NCI-H226 (cell line): Measurements from ENCODE around the gene ACTR3.
"Not testable (repeated sequence)": the region's sequence is repeated elsewhere in the genome, so short reads cannot be mapped to it uniquely, and the experiment has no call there.

ENCODE experiments used
- DNase-seq: peaks from one replicate; pipeline ENCODE4 v3.0.0-alpha.2; 2015

The ACTR3 gene

DNA sequence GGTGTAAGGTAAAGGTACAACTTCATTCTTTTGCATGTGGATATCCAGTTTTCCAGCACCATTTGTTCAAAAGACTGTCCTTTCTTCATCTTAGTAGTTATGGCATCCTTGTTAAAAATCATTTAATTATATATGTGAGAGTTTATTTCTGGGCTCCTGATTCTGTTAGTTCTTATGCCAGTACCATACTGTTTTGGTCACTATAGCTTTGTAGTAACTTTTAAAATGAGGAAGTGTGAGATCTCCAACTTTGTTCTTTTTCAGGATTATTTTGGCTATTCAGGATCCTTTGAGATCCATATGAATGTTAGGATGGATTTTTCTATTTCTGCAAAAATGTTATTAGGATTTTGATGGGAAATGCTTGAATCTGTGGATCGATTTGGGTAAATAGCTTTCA, 16.8 kb downstream of the ACTR3 start:
- no peak for DNase-seq

DNA sequence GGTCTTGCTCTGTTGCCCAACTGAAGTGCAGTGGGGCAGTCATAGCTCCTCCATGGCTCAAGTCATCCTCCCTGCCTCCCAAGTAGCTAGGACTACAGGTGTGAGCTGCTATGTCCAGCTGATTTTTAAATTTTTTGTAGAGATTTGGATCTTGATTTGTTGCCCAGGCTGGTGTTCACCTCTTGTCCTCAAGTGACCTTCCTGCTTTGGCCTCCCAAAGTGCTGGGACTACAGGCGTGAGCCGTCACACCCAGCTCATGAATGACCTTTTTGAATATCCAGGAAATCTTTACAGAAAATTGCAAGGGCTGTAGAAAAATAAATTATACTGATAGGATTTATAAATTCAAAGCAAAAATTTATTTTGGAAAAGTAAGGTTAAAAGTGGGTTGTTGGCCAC, 17.4 kb downstream of the ACTR3 start:
- DNase-seq: no peak

DNA sequence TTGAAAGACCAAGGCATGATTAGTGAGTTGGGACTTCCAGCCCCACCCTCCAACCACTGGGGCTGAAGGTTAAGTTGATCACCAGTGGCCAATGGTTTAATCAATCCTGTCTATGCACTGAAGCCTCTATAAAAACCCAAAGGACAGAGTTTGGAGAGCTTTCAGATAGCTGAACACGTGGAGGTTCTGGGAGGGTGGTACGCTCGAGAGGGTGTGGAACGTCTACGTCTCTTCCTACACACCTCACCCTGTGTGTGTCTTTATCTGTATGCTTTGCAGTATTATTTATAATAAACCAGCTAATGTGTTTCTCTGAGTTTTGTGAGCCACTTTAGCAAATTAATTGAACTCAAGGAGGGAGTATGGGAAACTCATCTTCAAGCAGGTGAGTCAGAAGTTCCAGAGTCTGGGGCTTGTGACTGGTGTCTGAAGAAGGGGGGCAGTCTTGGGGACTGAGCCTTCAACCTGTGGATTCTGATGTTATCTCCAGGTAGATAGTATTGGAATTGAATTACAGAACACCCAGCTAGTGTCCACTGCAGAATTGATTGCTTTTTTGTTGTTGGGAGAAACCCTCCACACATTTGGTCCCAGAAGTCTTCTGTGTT, 20.3 kb downstream of the ACTR3 start:
- no peak for DNase-seq

DNA sequence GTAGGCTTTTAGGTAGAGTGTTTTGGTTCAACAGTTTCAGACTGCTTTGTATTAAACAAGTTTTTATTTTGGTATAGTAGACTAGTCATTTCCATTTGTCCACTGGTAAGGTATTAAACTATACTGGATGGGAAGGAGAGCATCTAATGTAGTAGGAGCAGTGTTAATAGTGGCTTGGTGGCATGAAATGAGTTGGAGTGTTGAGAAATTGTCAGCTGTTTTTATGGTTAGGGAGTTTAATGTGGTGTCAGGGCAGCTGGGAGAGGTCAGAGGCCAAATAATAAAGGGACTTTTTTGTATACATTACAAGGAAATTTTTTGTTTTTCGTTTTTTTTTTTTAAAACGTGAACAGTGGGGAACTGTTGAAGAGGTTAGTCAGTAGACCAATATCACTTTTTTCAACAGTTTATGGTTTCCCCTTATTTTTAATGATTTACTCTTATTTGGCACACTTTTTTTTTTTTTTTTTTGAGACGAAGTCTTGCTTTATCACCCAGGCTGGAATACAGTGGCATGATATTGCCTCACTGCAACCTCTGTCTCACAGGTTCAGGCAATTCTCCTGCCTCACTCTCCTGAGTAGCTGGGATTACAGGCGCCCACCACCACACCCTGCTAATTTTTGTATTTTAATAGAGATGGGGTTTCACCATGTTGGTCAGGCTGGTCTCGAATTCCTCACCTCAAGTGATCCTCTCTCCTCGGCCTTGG, 21.2 kb downstream of the ACTR3 start:
- no peak for DNase-seq

DNA sequence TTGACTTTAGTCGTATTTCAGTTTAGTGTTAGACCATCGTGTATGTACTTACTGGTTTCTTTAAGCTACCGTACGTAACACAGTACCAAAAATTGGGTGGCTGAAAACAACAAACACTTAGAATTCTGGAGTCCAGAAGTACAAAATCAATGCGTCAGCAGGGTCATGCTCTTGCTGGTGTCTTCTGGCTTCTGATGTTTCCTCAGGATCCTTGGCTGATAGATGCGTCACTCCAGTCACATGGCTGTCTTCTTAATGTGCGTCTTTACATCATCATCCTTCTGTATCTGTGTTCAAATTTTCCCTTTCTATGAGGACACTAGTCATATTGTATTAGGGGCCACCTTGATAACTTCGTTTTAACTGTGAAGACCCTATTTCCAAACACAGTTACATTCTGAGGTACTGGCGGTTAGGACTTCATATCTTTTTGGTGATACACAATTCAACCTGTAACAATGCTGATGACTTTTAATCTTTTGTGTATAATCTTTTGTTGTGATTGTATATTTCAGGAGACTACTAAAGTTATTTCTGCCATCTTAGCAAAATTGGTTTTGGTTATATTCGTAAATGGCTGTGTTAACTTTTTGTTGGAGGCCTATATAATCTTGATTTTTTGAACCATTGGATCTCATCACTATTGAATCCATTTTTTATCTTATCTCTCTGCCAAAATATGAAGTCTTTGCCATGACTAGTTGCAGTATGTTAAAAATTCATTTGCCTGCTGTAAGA, 25.4 kb downstream of the ACTR3 start:
- no peak for DNase-seq

DNA sequence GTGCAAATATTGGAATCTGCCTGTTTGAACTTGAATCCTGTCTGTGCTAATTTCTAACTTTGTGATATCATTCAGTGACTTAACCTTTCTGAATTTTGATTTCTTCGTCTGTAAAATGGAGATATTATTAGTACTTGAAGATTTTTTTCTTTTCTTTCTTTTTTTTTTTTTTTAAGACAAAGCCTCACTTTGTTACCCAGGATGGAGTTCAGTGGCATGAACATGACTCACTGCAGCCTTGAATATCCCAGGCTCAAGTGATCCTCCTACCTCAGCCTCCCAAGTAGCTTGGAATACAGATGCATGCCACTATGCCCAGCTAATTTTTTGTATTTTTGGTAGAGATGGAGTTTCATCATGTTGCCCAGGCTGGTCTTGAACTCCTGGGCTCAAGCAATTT, 28.3 kb downstream of the ACTR3 start:
- DNase-seq: no peak

DNA sequence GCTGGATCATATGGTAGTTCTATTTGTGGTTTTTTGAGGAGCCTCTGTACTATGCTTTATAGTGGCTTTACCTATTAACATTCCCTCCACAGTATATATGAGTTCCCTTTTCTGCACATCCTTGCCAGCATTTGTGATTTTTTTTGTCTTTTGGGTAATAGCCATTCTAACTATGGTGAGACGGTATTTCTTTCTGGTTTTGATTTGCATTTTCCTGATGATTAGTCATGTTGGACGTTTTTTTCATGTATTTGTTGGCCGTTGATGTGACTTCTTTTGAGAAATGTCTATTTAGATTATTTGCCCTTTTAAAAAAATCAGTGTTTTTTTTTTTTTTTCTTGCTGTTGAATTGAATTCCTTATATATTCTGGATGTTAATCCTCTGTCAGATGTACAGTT, 31.1 kb downstream of the ACTR3 start:
- DNase-seq: no peak

DNA sequence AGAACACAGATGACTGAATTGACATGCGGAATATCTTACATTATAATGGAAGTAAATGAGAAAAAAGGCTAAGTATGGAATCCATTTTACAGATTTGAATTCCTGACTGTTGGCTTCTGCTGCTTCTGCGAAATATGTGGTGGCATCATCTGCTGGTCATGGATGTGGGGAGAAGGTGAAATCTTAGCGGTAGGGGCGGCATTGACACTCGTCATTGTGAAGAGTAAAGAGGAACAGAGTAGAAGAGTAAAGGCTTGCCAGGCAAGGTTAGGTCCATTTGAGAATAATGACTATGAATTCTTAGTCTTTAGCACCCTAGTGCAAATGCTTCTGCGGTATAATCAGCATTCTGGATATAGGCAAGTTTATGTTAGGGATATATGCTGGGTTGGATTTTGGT, 32.4 kb downstream of the ACTR3 start:
- no peak for DNase-seq

DNA sequence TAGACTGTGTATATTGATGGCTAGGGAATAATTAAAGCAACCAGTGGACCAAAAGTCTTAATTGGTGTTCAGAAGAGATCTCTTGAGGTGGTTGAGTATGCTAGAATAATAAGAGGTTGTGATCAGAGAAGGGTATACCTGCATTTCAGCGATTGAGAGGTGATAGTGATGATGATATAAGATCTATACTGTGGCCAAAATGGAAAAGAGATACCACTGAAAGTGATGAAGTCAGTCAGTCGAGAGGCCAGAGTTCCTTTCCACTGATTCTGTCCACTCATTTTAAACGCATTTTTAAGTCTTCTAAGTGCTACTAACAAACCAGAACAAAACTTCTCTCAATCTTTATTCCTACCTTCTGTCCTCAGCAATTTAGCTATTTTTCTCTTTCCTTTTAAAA, 32.9 kb downstream of the ACTR3 start:
- no peak for DNase-seq

DNA sequence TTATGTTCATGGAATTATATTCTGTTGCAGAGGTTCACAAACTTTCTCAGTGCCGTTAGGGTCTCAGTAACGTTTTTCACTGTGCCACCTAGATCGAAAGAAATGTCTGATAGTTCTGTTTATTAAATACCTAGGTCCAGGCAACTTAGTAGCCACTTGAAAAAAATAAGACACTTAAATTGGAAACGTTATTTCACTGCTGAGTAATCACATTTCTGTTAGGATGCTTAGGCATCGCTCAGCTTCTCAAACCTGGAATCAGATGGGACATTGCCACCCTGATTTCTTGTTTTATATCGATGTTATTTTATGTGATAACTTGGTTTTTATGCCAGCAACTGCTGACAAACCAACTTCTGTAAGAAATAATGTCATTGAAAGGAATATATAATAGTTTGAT, 36.0 kb downstream of the ACTR3 start:
- no peak for DNase-seq

DNA sequence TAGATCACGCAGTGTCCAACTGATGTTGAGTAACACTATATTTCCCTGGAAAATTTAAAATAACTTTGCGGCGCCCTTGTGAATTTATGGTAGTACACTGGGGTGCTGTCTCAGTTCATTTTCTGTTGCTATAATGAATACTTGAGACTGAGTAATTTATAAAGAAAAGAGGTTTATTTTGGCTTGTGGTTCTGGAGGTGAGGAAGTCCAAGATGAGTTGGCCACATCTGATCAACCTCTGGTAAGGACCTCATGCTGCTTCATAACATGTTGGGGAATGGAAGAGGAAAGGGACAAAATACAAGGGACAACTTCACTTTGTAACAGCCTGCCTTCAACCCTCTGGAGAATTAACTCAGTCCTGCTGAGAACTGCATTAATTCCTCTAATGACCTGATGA, 36.4 kb downstream of the ACTR3 start:
- no peak for DNase-seq

DNA sequence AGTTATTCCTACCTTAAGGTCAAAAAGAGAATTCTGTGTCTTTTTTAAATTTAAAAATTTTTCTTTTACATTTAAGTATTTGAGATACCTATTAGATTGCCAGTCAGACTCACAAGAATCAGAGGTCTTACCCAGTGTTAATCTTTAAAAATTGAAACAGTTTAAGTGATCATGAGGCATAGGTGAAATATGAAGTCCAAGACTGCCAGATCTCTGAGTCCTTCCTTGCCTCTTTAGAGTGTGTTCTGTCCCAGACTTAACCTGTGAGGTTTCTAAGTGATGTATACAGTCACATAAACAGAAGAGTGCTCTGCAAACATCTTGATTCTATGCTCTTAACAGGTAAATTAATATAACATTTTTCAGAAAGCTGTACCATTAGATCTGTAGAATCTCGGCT, 40.6 kb downstream of the ACTR3 start:
- no peak for DNase-seq

DNA sequence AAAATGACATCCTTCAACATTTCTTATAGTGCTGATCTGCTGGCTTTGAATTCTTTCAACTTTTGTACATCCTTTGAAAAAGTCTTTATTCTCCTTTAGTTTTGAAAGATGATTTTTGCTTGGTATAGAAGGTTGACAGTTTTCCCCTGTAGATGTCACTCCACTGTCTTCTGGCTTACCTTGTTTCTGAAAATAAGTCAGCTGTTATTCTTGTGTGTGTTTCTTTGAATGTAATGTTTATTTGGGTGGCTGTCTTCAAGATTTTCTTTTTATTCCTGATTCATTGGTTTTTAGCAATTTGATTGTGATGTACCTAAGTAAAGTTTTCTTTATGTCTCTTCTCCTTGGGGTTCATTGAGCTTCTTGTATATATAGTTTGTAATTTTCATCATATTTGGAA, 47.6 kb downstream of the ACTR3 start:
- DNase-seq: no peak

DNA sequence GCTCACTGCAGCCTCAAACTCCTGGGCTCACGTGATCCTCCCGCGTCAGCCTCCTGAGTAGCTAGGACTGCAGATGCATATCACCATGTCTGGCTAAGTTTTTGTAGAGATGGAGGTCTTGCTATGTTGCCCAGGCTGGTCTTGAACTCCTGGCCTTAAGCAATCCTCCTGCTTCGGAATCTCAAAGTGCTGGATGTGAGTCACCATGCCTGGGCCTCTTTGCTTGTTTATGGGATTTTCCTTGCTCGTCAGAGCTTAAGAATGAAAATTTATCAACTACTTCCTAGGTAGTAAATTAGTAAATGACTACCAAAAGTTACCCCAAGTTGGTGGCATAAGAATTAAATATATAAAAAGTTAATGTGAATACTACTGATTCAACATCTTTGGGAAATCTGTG, 51.0 kb downstream of the ACTR3 start:
- DNase-seq: no peak

DNA sequence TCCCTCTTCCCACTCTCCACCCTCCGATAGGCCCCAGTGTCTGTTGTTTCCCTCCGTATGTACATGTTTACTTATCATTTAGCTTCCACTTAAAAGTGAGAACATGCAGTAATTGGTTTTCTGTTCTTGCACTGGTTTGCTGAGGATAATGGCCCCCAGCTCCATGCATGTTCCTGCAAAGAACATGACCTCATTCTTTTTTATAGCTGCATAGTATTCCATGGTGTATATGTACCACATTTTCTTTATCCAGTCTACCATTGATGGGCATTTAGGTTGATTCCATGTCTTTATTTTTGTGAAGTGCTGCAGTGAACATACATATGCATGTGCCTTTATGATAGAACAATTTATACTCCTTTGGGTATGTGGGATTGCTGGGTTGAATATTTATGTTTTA, 55.9 kb downstream of the ACTR3 start:
- DNase-seq: not testable (repeated sequence)

DNA sequence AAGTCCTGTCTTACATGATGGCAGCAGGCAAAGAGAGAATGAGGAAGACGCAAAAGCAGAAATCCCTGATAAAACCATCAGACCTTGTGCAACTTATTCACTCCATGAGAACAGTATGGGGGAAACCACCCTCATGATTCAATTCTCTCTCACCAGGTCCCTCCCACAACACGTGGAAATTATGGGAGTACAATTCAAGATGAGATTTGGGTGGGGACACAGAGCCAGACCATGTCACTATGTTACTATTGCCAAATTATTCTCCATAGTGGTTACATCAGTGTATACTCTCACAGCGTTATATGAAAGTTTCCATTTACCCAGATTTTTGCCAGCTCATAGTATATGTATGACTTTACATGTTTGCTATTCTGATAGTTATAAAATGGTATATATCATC, 61.0 kb downstream of the ACTR3 start:
- not testable (repeated sequence) for DNase-seq

DNA sequence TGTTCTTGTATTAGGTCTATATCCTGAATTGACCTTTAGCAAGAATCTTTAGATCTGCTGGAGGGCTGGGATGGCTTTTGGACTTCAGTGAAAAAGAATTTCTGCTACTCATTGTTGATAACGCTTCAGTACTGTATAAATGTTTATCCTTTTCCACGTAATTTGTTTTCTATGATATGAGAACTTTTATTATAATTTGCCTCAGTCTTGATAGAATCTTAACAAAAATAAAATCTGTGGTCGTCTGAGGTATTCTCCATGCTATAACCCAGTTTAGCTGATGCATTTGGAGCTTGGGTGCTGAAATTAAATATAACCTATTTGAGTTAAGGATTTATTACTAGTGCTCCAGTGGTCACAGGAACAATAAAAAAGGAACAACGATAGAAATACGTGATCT, 71.1 kb downstream of the ACTR3 start:
- DNase-seq: no peak

DNA sequence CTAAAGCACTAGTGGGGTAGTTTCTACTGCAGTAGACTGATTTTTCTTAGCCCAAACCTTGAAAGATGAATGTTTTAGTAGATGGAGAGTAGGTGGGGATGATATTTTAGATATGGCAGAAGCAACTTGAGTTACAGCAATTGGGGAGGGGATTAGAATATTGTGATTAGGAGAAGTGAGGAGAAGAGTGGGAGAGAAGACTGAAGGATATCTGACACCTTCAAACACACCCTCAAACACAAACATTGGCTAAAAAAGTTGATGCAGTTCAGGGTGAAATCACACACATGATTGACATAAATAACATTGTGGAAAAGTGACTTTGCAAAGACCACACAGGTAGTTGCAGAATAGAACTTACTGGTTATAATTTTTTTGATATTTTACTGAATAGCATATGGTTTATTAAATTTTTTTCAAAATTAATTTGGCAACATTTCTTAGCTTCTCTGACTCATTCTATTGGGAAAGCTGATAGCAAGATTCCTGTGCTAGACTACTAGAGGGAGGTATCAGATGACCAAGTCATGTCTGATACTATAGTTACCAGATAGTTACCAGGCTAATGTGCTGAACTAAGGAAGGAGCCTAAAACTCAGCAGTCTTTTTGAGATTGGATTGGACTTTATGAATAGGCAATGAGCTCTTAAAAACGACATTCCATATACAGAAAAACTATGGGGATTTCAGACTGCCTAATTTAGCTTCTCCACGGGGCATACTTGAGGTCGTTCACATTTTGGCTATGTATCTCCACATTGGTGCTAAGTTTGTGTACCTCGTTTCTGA, 73.0 kb downstream of the ACTR3 start:
- DNase-seq: peak; percentile 76

DNA sequence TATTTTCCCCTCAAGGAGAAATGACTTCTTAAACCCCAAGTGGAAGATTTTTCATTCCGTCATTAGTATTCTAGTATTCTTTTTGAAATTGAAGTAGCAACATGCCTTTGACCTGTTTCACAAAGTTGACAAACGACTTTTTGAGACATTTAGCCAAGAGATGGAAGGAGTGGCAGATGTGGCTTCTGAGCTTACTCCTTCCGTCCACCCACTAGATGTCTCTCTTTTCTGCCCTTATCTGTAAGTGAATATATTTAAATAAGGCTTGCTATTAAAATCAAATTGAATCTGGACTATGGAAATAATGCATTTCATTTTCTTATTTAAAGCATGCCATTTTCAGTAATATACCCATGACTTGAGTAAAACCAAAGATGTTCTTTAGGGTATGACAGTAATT, 74.1 kb downstream of the ACTR3 start:
- no peak for DNase-seq

DNA sequence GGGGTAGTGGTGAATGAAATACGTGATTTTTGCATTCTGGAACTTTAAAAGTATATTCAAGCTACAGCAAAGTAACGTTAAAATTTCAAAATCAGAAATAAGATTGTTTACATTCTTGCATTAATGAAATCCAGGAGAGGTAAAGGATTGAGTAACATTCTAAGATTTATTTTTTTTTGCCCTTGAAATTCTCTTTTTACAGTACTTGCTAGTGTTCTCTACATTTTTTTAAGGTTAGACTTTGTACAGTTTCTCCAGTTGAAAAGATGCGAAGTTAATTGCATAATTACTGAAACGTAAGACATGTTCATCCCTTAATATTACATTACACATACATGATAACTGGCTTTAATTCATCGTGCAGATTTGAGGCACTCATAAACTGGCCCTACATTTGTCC, 74.5 kb downstream of the ACTR3 start:
- no peak for DNase-seq

DNA sequence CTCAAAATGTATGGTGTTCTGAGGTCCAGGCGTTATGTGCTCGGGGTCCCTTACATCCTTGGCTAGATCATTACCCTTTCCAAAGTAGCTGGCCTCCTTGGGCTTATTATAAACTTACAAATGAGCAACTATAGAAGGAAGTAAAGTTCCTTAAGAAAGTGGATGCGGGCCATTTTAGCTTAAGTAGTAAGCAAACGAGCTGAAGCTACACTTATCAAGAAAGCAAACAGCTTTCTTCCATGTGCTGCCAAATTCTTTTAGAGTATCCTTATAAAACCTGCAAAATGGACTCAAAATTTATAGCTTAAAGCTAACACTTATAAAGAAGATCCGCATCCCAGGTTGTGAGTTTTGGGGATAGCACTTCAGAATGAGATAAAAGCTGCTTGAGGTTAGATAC, 75.3 kb downstream of the ACTR3 start:
- DNase-seq: no peak

DNA sequence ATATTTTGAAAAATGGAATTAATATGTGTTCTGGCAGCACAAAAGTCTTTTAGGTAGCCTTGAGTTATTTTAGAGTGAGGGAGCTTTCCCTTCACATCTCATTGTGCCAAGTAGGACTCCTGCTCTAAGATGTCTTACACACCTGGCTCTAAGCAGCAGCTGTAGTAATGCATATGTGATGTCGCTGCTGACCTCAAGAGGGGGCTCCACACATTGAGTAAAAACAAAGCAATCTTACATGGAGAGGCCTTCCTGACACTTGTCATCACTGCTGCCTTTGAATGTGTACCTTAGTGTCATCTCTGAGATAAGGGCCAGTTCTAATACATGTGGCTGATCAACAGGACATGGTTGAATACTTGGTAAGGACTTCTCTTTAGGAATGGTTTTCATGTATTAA, 75.8 kb downstream of the ACTR3 start:
- no peak for DNase-seq

DNA sequence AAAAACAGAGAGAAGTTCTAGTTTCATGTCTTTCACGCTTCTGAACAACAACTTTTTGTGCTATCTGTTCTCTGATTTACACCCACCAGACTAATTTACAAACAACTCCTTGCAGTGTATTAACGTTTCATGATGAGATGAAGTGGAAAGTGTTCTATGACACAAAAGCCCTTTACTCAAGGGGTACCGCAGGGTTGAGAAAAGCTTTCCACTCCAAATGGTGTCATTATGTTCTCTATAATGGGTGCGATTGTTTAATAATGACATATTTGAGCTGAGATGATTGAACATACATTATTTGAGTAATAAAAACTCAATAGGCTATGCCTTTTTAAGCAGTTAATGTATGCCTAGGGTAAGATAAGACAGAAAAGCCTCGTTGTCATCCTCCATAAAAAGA, 76.3 kb downstream of the ACTR3 start:
- DNase-seq: no peak

DNA sequence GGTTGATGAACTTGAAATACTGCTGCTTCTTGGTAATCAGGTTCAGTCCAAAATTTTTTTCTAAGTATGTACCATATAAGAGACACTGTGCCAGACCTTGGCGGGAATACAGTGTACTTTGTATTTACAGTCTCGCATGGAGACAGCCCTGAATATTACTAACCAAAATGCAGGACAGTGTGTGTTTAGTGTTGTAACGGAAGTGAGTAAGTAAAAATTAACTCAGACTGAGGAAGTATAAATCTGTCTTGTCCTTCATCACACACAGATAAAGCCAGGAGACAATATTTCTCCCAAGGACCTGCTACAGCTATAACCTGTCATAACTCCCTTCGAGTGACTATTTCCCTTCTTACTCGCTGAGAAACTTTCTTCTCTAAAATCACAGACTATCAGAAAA, 76.9 kb downstream of the ACTR3 start:
- DNase-seq: peak; percentile 16
